SH-SY5Y (cell line): Measurements from ENCODE around the gene ST8SIA6.

ENCODE experiments used
- GATA2 ChIP-seq: IDR thresholded peaks from 2 replicates; pipeline ENCODE4 v1.6.1; 2011; ENCODE audit warnings: mild to moderate bottlenecking, low read depth, low read length
- GATA3 ChIP-seq: IDR thresholded peaks from 2 replicates; pipeline ENCODE4 v1.6.1; 2011; ENCODE audit warnings: low read depth, mild to moderate bottlenecking, low read length, moderate library complexity

GRCh38 chr10:17379151-17379690, 75.2 kb downstream of the ST8SIA6 start:
- no peak for TF ChIP-seq GATA3
- no peak for TF ChIP-seq GATA2
